ENCODE data around the gene SLC7A1.

The SLC7A1 gene

GRCh38 chr13:29561918-29562317, 33.6 kb downstream of the SLC7A1 start:
- no peak for DNase-seq (ENCODE audit: low read depth)

GRCh38 chr13:29556742-29557141, 38.7 kb downstream of the SLC7A1 start:
- no peak for DNase-seq (ENCODE audit: low read depth)

DNA sequence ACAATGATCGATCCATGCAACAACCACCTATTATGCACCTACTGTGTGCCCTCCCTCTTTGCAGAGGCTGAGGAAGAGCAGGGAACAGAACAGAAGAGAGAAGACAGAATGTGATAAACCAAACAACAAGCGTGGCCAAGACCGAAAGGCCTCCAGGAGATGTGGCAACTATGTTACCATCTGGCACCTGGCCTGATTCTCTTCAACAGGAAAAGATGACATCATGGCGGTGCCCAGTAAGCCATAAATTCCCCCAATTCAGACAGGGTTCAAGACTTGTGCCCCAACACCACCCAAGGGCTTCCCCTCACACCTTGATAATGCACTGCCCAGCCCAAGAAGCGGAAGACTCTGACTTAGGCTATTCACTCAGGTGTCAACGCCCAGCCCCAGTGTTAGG, 44.3 kb downstream of the SLC7A1 start:
- DNase-seq (ENCODE audit: low read depth), result no peak

DNA sequence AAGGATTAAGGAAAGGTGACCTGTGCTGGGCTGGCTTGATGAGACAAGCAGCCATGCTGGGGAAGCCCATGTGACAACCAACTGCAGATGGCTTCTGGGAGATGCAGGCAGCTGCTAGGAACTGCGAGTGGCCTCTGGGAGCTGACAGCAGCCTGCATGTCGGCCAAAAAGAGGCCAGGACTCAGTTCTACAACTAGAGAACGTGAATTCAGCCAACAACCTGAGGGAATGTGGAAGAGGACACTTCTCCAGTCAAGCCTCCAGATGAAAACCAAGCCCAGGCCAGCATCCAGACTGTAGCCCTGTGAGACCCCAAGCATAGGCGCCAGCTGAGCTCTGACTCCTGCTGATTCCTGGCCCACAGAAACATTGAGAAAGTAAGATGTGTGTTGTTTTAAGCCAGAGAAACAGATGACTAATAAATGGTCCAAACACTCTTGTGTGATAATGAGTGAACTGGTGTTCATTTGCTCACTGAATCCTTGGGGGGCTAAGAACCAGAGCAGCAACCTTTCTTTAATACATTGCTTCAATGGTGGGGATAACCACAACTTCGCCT, 45.0 kb downstream of the SLC7A1 start:
- no peak for DNase-seq (ENCODE audit: low read depth)

DNA sequence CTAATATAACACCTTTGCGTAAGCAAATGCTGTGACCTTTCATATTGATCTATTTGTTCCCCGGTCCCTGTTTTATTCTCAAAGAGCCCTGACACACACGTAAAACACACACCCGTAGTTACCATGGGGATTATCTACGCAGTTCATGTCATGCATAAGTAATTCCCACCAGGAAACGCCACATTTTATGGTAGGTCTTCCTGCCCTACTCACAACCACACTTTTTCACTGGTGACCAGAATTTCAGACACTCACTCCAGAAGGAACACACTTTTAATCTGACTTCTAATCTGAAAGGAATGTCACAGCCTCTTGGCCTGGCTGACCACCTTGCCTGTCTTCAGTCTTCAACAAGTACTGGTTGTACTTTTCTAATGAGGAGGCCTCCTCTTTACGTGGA, 46.8 kb downstream of the SLC7A1 start:
- DNase-seq (ENCODE audit: low read depth), result no peak

- no peak for DNase-seq (ENCODE audit: low read depth)
These were observed 48.3 kb downstream of the SLC7A1 start for GRCh38 chr13:29547153-29547552.

GRCh38 chr13:29546662-29547061, 48.8 kb downstream of the SLC7A1 start:
- no peak for DNase-seq (ENCODE audit: low read depth)

DNA sequence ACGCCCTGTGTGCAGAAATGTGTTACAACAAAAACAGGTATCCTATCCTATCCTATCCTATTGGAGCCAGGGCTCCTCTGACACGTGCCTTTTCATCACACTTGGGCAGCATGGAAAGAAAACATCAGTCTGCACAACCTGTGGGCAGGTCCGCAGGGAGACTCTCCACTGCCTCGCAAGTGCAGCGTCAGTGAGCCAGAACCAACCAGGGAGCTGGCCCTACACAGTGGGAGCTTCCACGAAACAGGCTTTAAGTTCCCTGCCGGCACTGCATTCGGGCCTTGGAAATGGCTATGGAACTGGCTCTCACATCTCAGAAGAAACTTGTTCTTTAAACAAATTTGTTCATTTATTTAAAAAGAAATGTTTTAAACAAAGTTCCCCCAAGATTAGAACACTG, 49.5 kb downstream of the SLC7A1 start:
- no peak for DNase-seq (ENCODE audit: low read depth)

DNA sequence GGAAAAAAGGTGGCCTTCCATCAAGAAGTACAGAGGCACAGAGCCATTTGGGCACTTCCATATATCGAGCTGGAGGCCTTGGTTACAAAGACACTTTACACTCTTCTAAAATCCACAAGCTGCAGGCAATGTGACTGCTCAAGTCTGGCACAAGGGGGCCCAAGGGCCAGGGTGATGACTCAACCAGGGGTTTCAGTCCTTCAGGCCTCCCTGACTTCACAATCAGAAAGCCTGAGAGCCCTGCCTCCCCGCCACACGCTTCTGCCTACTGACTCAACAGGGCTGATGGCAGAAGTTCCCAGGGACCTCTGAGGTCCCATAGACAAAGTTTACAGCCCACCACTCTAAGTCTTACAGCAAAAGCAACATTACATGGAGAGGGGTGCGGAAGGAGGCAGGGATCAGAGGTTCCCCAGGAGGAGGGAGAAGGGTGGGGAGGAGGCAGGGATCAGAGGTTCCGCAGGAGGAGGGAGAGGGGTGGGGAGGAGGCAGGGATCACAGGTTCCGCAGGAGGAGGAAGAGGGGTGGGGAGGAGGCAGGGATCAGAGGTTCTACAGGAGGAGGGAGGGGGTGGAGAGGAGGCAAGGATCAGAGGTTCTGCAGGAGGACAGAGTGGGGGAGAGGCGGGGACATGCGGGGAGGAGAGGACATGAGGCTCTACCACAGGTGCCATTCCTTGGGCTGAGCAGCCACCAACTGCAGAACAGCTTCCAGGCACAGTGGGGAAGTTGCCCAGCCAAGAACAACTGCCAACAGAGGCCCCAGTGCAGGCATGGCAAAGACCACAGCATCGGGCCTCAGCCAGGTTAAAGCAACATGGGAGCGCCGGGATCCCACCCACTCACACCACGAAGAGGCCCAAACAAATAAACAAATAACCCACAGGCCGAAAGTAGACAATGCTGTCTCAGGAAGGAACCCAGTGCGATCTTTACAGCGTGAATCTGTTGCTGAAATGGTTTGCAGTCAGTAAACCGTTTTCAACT, 52.0 kb downstream of the SLC7A1 start:
- DNase-seq (ENCODE audit: low read depth), result no peak

- no peak for DNase-seq (ENCODE audit: low read depth)
These were observed 53.1 kb downstream of the SLC7A1 start for GRCh38 chr13:29542381-29542780.

DNA sequence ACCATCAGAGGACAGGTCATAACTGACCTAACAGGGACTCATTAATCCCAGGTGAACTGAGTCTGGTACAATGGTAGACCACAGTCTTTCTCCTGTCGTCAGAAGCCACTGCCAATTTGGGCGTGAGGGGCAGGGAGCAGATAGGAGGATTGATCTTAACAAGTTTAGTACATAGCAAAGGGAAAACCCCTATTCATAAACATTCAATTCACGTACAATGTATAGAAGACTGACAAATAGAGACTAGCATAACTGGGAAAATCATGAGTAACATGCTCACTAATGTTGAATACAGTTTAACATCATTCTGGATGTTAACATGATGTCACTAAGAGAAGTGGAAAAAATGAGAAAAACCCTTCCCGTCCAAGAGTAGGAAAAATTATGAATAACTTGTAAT, 54.1 kb downstream of the SLC7A1 start:
- DNase-seq (ENCODE audit: low read depth), result no peak

GRCh38 chr13:29540799-29541198, 54.7 kb downstream of the SLC7A1 start:
- DNase-seq (ENCODE audit: low read depth), result no peak

DNA sequence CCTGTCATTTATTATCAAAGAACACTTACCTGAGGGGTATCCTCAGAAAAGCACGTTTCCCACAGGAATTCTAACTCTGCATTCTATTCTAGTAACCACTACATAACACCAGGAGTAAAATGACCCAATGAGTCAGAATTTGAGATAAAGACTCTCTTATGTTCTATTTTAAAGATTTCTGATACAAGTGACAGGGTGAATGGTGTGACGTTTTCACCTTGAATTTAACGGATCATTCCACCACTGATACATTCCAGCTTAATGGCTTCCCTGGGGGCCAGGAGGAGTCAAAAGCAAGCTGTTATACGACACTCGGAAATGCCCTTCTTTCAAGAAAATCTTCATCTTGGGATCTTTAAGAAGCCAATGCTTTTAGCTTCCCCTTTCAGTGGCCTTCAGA, 55.2 kb downstream of the SLC7A1 start:
- DNase-seq (ENCODE audit: low read depth), result no peak

DNA sequence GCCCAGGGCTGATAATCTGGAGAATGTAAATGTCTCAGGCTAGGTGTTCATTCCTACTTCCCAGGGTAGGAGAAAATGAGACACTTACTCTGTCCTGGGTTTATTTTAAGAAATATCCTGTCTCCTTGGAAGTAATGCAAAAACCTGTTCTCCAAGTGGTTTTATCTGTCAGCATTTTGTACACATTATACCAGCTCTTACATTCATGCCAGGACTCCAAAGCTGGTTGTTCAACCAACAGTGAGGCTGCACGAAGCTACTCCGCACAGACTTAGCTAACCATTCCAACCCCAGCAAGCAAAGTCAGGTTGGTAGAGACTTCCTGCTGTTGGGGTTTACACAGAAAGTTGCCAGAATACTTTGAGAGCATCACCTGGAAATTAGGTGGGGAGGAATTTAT, 55.6 kb downstream of the SLC7A1 start:
- DNase-seq (ENCODE audit: low read depth), result no peak

GRCh38 chr13:29538652-29539040, 56.8 kb downstream of the SLC7A1 start:
- no peak for DNase-seq (ENCODE audit: low read depth)

GRCh38 chr13:29537736-29538651, 57.5 kb downstream of the SLC7A1 start:
- no peak for DNase-seq (ENCODE audit: low read depth)

DNA sequence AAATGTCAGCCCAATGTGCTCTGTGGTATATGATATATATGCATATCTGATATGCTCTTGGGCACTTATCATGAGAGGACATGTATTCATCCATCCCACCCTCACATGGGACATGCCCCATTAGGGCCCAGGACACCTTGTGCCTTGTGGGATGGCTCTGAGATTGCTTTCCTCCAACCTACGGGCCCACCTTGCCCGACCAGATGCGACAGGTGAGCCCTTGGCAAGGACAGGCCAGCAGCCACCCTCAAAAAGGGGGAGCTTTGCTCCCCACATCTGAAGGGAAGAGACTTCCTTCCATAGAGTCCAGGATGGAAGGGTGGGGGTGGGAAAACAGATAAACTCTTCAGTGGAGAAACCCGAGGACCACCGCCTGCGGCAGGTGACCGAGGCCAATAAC, 58.6 kb downstream of the SLC7A1 start:
- DNase-seq (ENCODE audit: low read depth), result no peak

- no peak for DNase-seq (ENCODE audit: low read depth)
These were observed 59.5 kb downstream of the SLC7A1 start for GRCh38 chr13:29535663-29536655.

DNA sequence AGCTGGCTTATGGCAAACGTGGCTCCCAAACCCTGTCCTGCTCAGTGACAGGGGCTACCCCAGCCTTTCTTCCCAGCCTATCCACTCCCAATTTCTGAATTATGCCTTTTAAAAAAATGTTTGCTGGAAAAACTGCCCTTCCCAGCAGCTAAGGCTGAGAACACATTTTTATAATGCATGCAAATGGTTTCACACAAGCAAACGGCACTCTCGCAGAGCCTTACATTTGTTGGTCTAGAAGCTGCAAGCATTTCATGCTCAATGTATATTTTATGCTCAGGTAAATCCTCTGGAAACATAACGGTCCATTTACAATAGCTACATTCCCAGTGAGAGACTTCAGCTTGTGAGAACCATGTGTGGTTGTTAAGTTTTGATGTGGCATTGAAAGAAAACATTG, 61.4 kb downstream of the SLC7A1 start:
- DNase-seq (ENCODE audit: low read depth), result no peak

GRCh38 chr13:29532821-29533220, 62.7 kb downstream of the SLC7A1 start:
- DNase-seq (ENCODE audit: low read depth), result no peak

- no peak for DNase-seq (ENCODE audit: low read depth)
These were observed 63.4 kb downstream of the SLC7A1 start for GRCh38 chr13:29532116-29532515.
